ENCODE results near the gene ZRSR2. TPM values are rescaled to one million over a fixed set of nuclear protein-coding genes. Genes with fewer than 3 reads are reported as not detected.

The ZRSR2 gene
- total RNA-seq, 4 donors from 2014 or later, result 5.6 to 8.8 (median 7.0) TPM

DNA sequence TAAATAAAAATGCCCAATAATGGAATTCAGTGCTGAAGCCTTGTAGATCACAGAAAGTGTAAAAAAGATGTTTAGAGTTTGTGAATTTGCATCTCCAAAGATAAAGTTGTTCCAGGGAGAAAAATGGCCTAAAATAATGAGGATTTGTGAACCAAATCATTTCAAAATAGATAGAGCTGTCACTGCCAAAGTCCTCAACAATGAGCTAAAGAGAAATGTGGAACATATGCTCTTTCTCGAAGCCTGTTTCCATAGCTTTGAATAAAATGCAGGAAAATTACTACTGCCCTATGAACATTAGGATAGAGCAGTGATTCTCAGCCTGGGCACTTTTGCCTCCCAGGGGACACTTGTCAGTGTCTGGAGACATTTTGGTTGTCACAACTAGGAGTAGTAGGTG is 67.8 kb downstream of the ZRSR2 start:
- no peak for DNase-seq (ENCODE audit: low spot score)
- TF ChIP-seq, protein P1, sequence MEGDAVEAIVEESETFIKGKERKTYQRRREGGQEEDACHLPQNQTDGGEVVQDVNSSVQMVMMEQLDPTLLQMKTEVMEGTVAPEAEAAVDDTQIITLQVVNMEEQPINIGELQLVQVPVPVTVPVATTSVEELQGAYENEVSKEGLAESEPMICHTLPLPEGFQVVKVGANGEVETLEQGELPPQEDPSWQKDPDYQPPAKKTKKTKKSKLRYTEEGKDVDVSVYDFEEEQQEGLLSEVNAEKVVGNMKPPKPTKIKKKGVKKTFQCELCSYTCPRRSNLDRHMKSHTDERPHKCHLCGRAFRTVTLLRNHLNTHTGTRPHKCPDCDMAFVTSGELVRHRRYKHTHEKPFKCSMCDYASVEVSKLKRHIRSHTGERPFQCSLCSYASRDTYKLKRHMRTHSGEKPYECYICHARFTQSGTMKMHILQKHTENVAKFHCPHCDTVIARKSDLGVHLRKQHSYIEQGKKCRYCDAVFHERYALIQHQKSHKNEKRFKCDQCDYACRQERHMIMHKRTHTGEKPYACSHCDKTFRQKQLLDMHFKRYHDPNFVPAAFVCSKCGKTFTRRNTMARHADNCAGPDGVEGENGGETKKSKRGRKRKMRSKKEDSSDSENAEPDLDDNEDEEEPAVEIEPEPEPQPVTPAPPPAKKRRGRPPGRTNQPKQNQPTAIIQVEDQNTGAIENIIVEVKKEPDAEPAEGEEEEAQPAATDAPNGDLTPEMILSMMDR (IDR thresholded peaks at IDR 0.05), result no peak
- no peak for ATAC-seq (ENCODE audit: low FRiP score)

DNA sequence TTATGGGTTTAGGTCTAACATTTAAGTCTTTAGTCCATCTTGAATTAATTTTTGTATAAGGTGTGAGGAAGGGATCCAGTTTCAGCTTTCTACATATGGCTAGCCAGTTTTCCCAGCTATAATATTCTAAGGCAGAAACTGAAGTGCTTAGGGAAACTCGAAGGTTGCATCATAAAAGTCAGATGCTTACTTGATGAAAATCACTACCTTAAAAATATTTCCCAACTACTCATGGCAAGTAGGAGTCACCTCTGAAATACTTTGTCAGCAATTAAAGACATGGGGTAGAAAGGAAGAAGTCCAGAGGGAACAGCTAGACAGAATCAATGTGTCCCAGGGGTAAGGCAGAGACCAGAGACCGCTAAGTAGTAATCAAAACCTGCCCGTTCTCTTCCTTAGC is 70.6 kb downstream of the ZRSR2 start:
- TF ChIP-seq, protein P1 (IDR thresholded peaks at IDR 0.05), result no peak
- ATAC-seq (ENCODE audit: low FRiP score), result no peak

DNA sequence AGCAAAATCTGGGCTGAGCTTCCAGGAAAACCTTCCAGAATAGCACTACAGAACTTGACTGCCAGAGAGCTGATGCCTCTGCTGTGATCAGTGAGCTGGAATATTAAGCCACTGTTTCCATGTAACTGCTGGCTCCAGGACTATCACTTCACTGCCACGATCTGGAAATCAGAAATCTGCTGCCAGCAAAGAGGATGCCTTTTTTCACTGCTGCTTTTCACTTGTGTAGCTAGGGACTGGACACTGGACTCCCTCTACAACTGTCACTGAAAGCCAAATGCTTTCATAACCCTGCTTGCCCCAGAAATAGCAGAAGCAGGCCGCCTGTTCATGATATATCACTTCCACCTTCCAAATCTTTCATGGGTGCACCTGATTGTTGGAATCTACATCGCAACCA is 73.7 kb downstream of the ZRSR2 start:
- ATAC-seq (ENCODE audit: low FRiP score) (no peak), DNase-seq (ENCODE audit: low spot score) (no peak)
- TF ChIP-seq, protein P1 (IDR thresholded peaks at IDR 0.05), result no peak

More for the DNA sequence above, 70.6 kb downstream of the ZRSR2 start:
- no peak for DNase-seq (ENCODE audit: low spot score)

DNA sequence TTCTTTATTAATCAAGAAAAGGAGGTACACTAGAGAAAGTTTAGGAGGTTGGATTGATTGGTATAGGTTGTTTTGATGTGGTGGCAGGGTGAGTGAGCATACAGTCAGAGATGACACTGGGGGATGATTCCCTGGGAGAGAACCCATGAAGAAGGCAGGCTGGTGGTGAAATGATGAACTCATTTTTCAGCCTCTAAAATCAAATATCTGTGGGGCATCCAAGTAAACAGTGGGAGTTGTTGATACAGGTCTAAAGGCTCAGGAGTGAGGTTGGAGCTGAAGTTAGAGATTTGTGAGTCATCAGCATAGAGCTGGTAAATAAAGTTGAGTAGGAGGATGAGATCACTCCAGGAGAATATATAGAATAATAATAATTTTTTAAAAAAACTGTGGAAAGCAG is 74.3 kb downstream of the ZRSR2 start:
- ATAC-seq (ENCODE audit: low FRiP score), result no peak
- no peak for DNase-seq (ENCODE audit: low spot score)
- TF ChIP-seq, protein P1 (IDR thresholded peaks at IDR 0.05), result no peak

DNA sequence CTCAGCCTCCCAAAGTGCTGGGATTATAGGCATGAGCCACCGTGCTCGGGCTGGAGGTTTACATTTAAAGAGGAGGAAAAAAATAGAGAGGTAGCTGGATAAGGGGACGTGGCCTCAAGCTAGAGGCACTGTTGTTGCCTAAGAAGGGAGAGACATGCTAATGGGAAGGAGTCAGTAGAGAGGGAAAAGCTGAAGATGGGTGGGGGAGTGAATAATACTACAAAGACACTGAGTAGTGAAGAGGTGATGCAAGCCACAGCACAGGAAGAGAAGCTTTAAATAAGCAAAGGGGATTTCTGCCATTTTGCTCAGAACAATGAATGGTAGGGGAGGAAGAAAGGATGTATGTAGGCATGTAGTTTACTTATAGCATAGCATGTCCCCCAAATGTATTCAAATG is 75.9 kb downstream of the ZRSR2 start:
- DNase-seq (ENCODE audit: low spot score) (no peak), ATAC-seq (ENCODE audit: low FRiP score) (no peak)
- TF ChIP-seq, protein P1 (IDR thresholded peaks at IDR 0.05), result no peak

DNA sequence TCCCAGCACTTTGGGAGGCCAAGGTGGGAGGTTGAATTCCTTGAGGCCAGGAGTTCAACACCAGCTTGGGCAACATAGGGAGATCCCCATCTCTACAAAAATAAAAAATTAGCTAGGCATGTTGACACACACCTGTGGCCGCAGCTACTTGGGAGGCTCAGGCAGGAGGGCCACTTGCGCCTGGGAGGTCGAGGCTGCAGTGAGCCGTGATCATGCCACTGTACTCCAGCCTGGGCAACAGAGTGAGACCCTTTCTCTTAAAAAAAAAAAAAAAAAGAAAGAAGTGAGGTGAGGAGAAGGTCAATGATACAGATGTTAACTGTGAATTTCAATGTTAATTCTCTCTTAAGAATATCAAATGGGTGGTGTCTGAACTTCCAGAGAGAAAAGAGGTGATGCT is 79.4 kb downstream of the ZRSR2 start:
- DNase-seq (ENCODE audit: low spot score), result no peak
- TF ChIP-seq, protein P1 (IDR thresholded peaks at IDR 0.05), result no peak
- ATAC-seq (ENCODE audit: low FRiP score), result no peak

DNA sequence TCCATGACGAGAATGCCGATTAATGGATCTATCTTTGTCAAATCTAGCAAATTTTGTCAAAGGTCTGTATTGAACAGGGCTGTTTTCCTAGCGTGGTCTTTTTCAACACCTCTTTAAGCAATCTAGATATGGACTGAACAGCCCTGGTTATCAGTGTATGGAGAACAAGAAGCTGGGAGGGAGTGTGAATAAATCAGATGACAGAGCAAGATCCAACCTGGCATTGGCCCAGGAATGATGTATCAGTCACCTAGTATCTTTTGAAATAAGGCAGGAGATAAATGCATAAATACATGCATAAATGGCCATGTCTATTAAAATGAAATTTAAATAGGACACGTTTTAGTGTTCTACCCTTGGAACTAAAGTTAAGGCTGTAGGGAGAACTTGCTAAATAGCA is 80.0 kb downstream of the ZRSR2 start:
- DNase-seq (ENCODE audit: low spot score), result no peak
- TF ChIP-seq, protein P1 (IDR thresholded peaks at IDR 0.05), result no peak
- no peak for ATAC-seq (ENCODE audit: low FRiP score)

Other genes with a start within 250 kb of the ZRSR2 start
- gene ACE2, start 189.5 kb upstream of the ZRSR2 start, total RNA-seq, result 10 to 100 TPM in 3 of 4 donors, 1 to 10 TPM in 1; 6.2 to 76.3 (median 21.5) TPM
- under 1 TPM in 1 of 4 donors, not detected in 3; 0.88 TPM for gene CLTRN, start 125.7 kb upstream of the ZRSR2 start, total RNA-seq
- gene CA5B, start 52.2 kb upstream of the ZRSR2 start, total RNA-seq, result 10 to 100 TPM; 10.2 to 29.3 (median 11.0) TPM
- 10 to 100 TPM; 36.8 to 73.9 (median 53.4) TPM for gene AP1S2, start 64.3 kb downstream of the ZRSR2 start, total RNA-seq

Data from omental fat pad (tissue), 4 donors.